ENCODE data around the gene LDLRAD4. TPM values are rescaled to one million over a fixed set of nuclear protein-coding genes. Genes with fewer than 3 reads are reported as not detected.

The LDLRAD4 gene
- total and polyA plus RNA-seq, 2 donors (not counting 1 experiment from before 2014, with no cell fraction given): 13.9 to 35.7 TPM

DNA sequence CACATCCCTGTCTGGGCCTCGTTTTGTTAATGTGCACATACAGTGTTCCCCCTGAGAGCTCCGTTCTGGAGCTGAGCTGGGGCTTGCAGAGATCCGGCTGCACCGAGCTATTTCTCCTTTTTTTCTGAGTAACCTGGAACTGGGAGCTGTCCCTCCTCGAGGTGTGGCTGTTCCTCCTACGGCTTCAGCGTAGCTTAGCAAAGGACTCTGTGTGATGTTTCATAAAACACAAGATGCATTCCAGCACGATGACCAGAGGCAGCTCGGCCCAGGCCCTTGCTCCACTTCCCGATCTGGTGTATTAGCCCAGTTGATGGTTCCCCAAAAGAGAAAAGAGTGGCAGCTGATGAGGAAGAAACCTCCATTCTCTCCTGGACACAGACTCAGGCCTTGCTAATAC lies 404.8 kb downstream of the LDLRAD4 start:
- H3K79me2 ChIP-seq (ENCODE audit: control insufficient read depth, insufficient read depth, low read length): peaks cover 80% of the 10 kb centered on the region
- POLR2A ChIA-PET: interaction anchor here (0.6 kb wide), 1 partner anchor 730 kb away, joined by 3 read pairs; no protein-coding TSS in a partner anchor
- DNase-seq (no peak), ATAC-seq (ENCODE audit: low read depth) (no peak)
- no peak for TF ChIP-seq CTCF (IDR thresholded peaks at IDR 0.05)
- TF ChIP-seq EZH2 (IDR thresholded peaks at IDR 0.05; ENCODE audit: borderline replicate concordance, insufficient read depth, low read depth, low read length, poor library complexity, severe bottlenecking): no peak
- no peaks in the 10 kb centered on the region for H3K9me3 ChIP-seq (ENCODE audit: control extremely low read depth in 1 of 3, control insufficient read depth in 2 of 3, insufficient read depth in 1 of 3, low read length in 2 of 3)
- no peaks in the 10 kb centered on the region for H3K27me3 ChIP-seq (replicated peaks in 1 of 4; ENCODE audit: control extremely low read depth in 1 of 4, control insufficient read depth in 3 of 4, insufficient read depth in 4 of 4, low read length in 3 of 4)
- no peak overlapping the region for H3K27ac ChIP-seq (ENCODE audit: low read length in 2 of 2)
- no peak overlapping the region for H3K4me3 ChIP-seq (ENCODE audit: control extremely low read depth in 1 of 5, extremely low read depth in 1 of 5, insufficient read depth in 1 of 5, low read depth in 2 of 5, low read length in 4 of 5)
- CTCF ChIA-PET: interaction anchor here (1.1 to 15.6 kb wide), 2 partner anchors 56 to 64 kb away, joined by 3 to 344 read pairs; no protein-coding TSS in a partner anchor
- H3K4me2 ChIP-seq (replicated peaks; ENCODE audit: low read depth, low read length, poor library complexity, severe bottlenecking): no peak overlapping the region
- H3K4me1 ChIP-seq (ENCODE audit: control insufficient read depth in 2 of 2, insufficient read depth in 2 of 2, low read length in 2 of 2): peaks cover 0 to 18% of the 10 kb centered on the region in 2 donors
- peaks cover 11% of the 10 kb centered on the region for H3K4me1 Mint-ChIP-seq
- no peaks in the 10 kb centered on the region for H3K9me3 Mint-ChIP-seq (ENCODE audit: insufficient read depth)
- H4K20me1 ChIP-seq (ENCODE audit: control insufficient read depth, insufficient read depth, low read length, poor library complexity, severe bottlenecking): no peaks in the 10 kb centered on the region
- H3K9ac ChIP-seq (ENCODE audit: low read length): no peak overlapping the region
- no peak overlapping the region for H3K27ac Mint-ChIP-seq
- no peak overlapping the region for H2AFZ ChIP-seq (ENCODE audit: insufficient read depth, low read depth, low read length, poor library complexity, severe bottlenecking)
- H3K27me3 Mint-ChIP-seq: no peaks in the 10 kb centered on the region
- H3K4me3 Mint-ChIP-seq: no peak overlapping the region
- H3K36me3 ChIP-seq (replicated peaks in 1 of 2; ENCODE audit: control extremely low read depth in 1 of 2, control insufficient read depth in 1 of 2, extremely low read depth in 1 of 2, insufficient read depth in 2 of 2, low read length in 1 of 2): peaks cover 0 to 3% of the 10 kb centered on the region in 2 experiments
- 82% methylated on average over 10 of the region's 10 CpGs for WGBS (ENCODE audit: insufficient coverage)
- intact Hi-C loops (cut with micrococcal nuclease): no loop called here

DNA sequence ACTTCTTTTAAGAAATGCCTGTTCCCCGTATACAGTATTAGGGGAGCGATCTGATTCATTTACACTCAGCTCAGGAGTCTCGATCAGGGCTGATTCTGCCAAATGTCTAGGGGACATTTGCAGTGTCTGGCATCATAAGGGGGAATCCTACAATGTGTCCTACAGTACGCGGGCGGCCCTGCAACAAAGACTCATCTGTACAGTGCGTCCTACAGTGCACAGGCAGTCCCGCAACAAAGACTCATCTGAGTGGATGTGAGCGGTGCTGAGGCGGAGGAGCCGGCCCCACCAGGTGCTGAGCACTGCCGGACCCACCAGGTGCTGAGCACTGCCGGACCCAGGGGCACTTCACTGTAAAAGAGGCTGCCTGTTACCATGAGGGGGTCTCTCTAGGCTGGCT lies 405.3 kb downstream of the LDLRAD4 start:
- no peak overlapping the region for H3K4me3 ChIP-seq (ENCODE audit: control extremely low read depth in 1 of 5, extremely low read depth in 1 of 5, insufficient read depth in 1 of 5, low read depth in 2 of 5, low read length in 4 of 5)
- H3K9ac ChIP-seq (ENCODE audit: low read length): no peak overlapping the region
- peaks cover 74% of the 10 kb centered on the region for H3K79me2 ChIP-seq (ENCODE audit: control insufficient read depth, insufficient read depth, low read length)
- Mint-ChIP-seq H3K9me3 (ENCODE audit: insufficient read depth) (no peaks in the 10 kb centered on the region), H3K27me3 (no peaks in the 10 kb centered on the region), H3K4me3 (no peak overlapping the region), H3K4me1 (peaks cover 14% of the 10 kb centered on the region), H3K27ac (no peak overlapping the region)
- H3K27me3 ChIP-seq (replicated peaks in 1 of 4; ENCODE audit: control extremely low read depth in 1 of 4, control insufficient read depth in 3 of 4, insufficient read depth in 4 of 4, low read length in 3 of 4): no peaks in the 10 kb centered on the region
- no peak for TF ChIP-seq EZH2 (IDR thresholded peaks at IDR 0.05; ENCODE audit: borderline replicate concordance, insufficient read depth, low read depth, low read length, poor library complexity, severe bottlenecking)
- no peak for TF ChIP-seq CTCF (IDR thresholded peaks at IDR 0.05)
- H3K36me3 ChIP-seq (replicated peaks in 1 of 2; ENCODE audit: control extremely low read depth in 1 of 2, control insufficient read depth in 1 of 2, extremely low read depth in 1 of 2, insufficient read depth in 2 of 2, low read length in 1 of 2): peaks cover 0 to 3% of the 10 kb centered on the region in 2 experiments
- no peaks in the 10 kb centered on the region for H3K9me3 ChIP-seq (ENCODE audit: control extremely low read depth in 1 of 3, control insufficient read depth in 2 of 3, insufficient read depth in 1 of 3, low read length in 2 of 3)
- DNase-seq (no peak), ATAC-seq (ENCODE audit: low read depth) (no peak)
- no peak overlapping the region for H2AFZ ChIP-seq (ENCODE audit: insufficient read depth, low read depth, low read length, poor library complexity, severe bottlenecking)
- ChIA-PET POLR2A (interaction anchor here (0.6 kb wide), 1 partner anchor 731 kb away, joined by 3 read pairs; no protein-coding TSS in a partner anchor), CTCF (interaction anchor here (0.9 to 15.6 kb wide), 2 partner anchors 64 to 75 kb away, joined by 3 to 344 read pairs; no protein-coding TSS in a partner anchor)
- WGBS (ENCODE audit: insufficient coverage): 97% methylated on average over 12 of the region's 13 CpGs
- intact Hi-C loops (cut with micrococcal nuclease): no loop called here
- H3K4me1 ChIP-seq (ENCODE audit: control insufficient read depth in 2 of 2, insufficient read depth in 2 of 2, low read length in 2 of 2): peaks cover 0 to 17% of the 10 kb centered on the region in 2 donors
- H4K20me1 ChIP-seq (ENCODE audit: control insufficient read depth, insufficient read depth, low read length, poor library complexity, severe bottlenecking): no peaks in the 10 kb centered on the region
- H3K4me2 ChIP-seq (replicated peaks; ENCODE audit: low read depth, low read length, poor library complexity, severe bottlenecking): no peak overlapping the region
- H3K27ac ChIP-seq (ENCODE audit: low read length in 2 of 2): no peak overlapping the region
